Uterus (tissue), 4 donors: ENCODE data around the gene ABL2. TPM values are rescaled to one million over a fixed set of nuclear protein-coding genes. Genes with fewer than 3 reads are reported as not detected.

Experiments used
- DNase-seq, 2 donors: peaks; one replicate each; pipeline ENCODE4 v3.0.0-alpha.2; 2019 to 2020
- H3K27ac ChIP-seq, 2 donors: fragments of 200-600 bp; sonication (generic); 1 replicate in 1 of 2; 2 replicates in 1 of 2; pipeline ENCODE4 v1.5.1; 2016 to 2018
- H3K27me3 ChIP-seq, 2 donors: fragments of 200-600 bp; sonication (generic); one replicate each; pipeline ENCODE4 v1.5.1; 2018 to 2019; ENCODE audit warnings: control low read depth in 1 of 2
- H3K36me3 ChIP-seq, 2 donors: fragments of 200-600 bp; sonication (generic); one replicate each; pipeline ENCODE4 v1.5.1; 2019; ENCODE audit warnings: control low read depth in 1 of 2
- H3K4me1 ChIP-seq, 2 donors: fragments of 200-600 bp; sonication (generic); one replicate each; pipeline ENCODE4 v1.5.1; 2018 to 2019; ENCODE audit warnings: control low read depth in 1 of 2
- H3K4me3 ChIP-seq, 2 donors: fragments of 200-600 bp; sonication (generic); 1 replicate in 1 of 2; 2 replicates in 1 of 2; pipeline ENCODE4 v1.5.1; 2018 to 2019; ENCODE audit warnings: mild to moderate bottlenecking in 1 of 2
- H3K9me3 ChIP-seq, 2 donors: fragments of 200-600 bp; sonication (generic); one replicate each; pipeline ENCODE4 v1.5.1; 2019; ENCODE audit warnings: control low read depth in 1 of 2
- CTCF ChIP-seq, 4 experiments: fragments of 200-600 bp in 2 of 4; fragments of 450-650 bp in 2 of 4; sonication (generic) in 2 of 4; IDR thresholded peaks; one replicate each; pipeline ENCODE4 v1.5.1; 2016 to 2019; ENCODE audit warnings: antibody characterized with exemption in 4 of 4, mild to moderate bottlenecking in 2 of 4, moderate library complexity in 1 of 4
- POLR2A ChIP-seq, 2 donors: fragments of 450-650 bp; IDR thresholded peaks; one replicate each; pipeline ENCODE4 v1.6.1; 2016; ENCODE audit warnings: antibody characterized with exemption in 2 of 2, mild to moderate bottlenecking in 1 of 2, moderate library complexity in 1 of 2
- intact Hi-C: fragments of 100-400 bp; cut with DNase I; formaldehyde crosslinking; loops from one replicate; pipeline ENCODE4 v1.15.1; 2023; ENCODE audit warnings: low total_unique reads
- total RNA-seq, 4 donors: library from RNA; depleted of rRNA in 3 of 4; stranded (reverse); fragments of >200 nt in 3 of 4; gene quantifications; one replicate each; pipeline versions ENCODE4 v1.1.0 to v1.2.4, GENCODE V29; 2014 to 2023
- donor health status: DM: yes; HTN: yes; CAD: no.

The ABL2 gene
- total RNA-seq, 4 donors from 2014 or later = 10.3 to 33.1 (median 15.1) TPM

- TF ChIP-seq POLR2A (IDR thresholded peaks at IDR 0.05) (no peak), CTCF (IDR thresholded peaks at IDR 0.05) (no peak)
- Histone ChIP-seq H3K27me3 (no peaks in the 10 kb centered on the region), H3K4me1 (no peaks in the 10 kb centered on the region), H3K9me3 (no peaks in the 10 kb centered on the region), H3K4me3 (no peak overlapping the region), H3K27ac (no peak overlapping the region), H3K36me3 (no peaks in the 10 kb centered on the region)
- intact Hi-C loops = no loop called here
- DNase-seq = no peak
These were observed 76.3 kb downstream of the ABL2 start for GRCh38 chr1:179153217-179153616.

GRCh38 chr1:179151908-179152682, 77.4 kb downstream of the ABL2 start:
- TF ChIP-seq CTCF (IDR thresholded peaks at IDR 0.05) (no peak), POLR2A (IDR thresholded peaks at IDR 0.05) (no peak)
- Histone ChIP-seq H3K9me3 (no peaks in the 10 kb centered on the region), H3K27me3 (no peaks in the 10 kb centered on the region), H3K36me3 (no peaks in the 10 kb centered on the region), H3K4me3 (no peak overlapping the region), H3K4me1 (no peaks in the 10 kb centered on the region), H3K27ac (no peak overlapping the region)
- intact Hi-C loops = no loop called here
- no peak for DNase-seq

GRCh38 chr1:179146911-179147310, 82.6 kb downstream of the ABL2 start:
- Histone ChIP-seq H3K4me1 (no peaks in the 10 kb centered on the region), H3K9me3 (no peaks in the 10 kb centered on the region), H3K27ac (no peak overlapping the region), H3K4me3 (no peak overlapping the region), H3K36me3 (no peaks in the 10 kb centered on the region), H3K27me3 (no peaks in the 10 kb centered on the region)
- TF ChIP-seq POLR2A (IDR thresholded peaks at IDR 0.05) (no peak), CTCF (IDR thresholded peaks at IDR 0.05) (no peak)
- DNase-seq = no peak
- intact Hi-C loops = no loop called here

- Histone ChIP-seq H3K27me3 (no peaks in the 10 kb centered on the region), H3K9me3 (no peaks in the 10 kb centered on the region), H3K4me3 (no peak overlapping the region), H3K4me1 (no peaks in the 10 kb centered on the region), H3K27ac (no peak overlapping the region), H3K36me3 (no peaks in the 10 kb centered on the region)
- intact Hi-C loops = no loop called here
- DNase-seq = no peak
- no peak for TF ChIP-seq POLR2A (IDR thresholded peaks at IDR 0.05)
- no peak for TF ChIP-seq CTCF (IDR thresholded peaks at IDR 0.05)
These were observed 83.0 kb downstream of the ABL2 start for GRCh38 chr1:179146476-179146875.

GRCh38 chr1:179145521-179145920, 84.0 kb downstream of the ABL2 start:
- Histone ChIP-seq H3K4me3 (no peak overlapping the region), H3K9me3 (no peaks in the 10 kb centered on the region), H3K27ac (no peak overlapping the region), H3K4me1 (no peaks in the 10 kb centered on the region), H3K36me3 (no peaks in the 10 kb centered on the region), H3K27me3 (no peaks in the 10 kb centered on the region)
- TF ChIP-seq POLR2A (IDR thresholded peaks at IDR 0.05) (no peak), CTCF (IDR thresholded peaks at IDR 0.05) (no peak)
- no peak for DNase-seq
- intact Hi-C loops = no loop called here
